Hepatocyte (in vitro differentiated cells): ENCODE results near the gene SNAPC5. TPM values are rescaled to one million over a fixed set of nuclear protein-coding genes. Genes with fewer than 3 reads are reported as not detected.
"Not testable (repeated sequence)": the region's sequence is repeated elsewhere in the genome, so short reads cannot be mapped to it uniquely, and the experiment has no call there.

ENCODE experiments used
- DNase-seq: peaks from one replicate; pipeline ENCODE4 v3.0.0-alpha.2; 2016; ENCODE audit warnings: low spot score
- H2AFZ ChIP-seq: fragments of 200-600 bp; sonication (generic); 2 replicates; pipeline ENCODE4 v1.6.0; 2016; ENCODE audit warnings: antibody characterized with exemption, mild to moderate bottlenecking
- H3K27ac ChIP-seq: fragments of 200-600 bp; sonication (generic); 2 replicates; pipeline ENCODE4 v1.5.1; 2016; ENCODE audit warnings: mild to moderate bottlenecking
- H3K27me3 ChIP-seq: fragments of 200-600 bp; sonication (generic); 2 replicates; pipeline ENCODE4 v1.6.1; 2016
- H3K36me3 ChIP-seq: fragments of 200-600 bp; sonication (generic); replicated peaks from 2 replicates; pipeline ENCODE4 v1.5.1; 2016; ENCODE audit warnings: low read depth; ENCODE audit not compliant: insufficient read depth
- H3K4me1 ChIP-seq: fragments of 200-600 bp; sonication (generic); 2 replicates; pipeline ENCODE4 v1.5.1; 2016; ENCODE audit warnings: mild to moderate bottlenecking, moderate library complexity; ENCODE audit not compliant: insufficient read depth
- H3K4me2 ChIP-seq: fragments of 200-600 bp; sonication (generic); 2 replicates; pipeline ENCODE4 v1.6.0; 2016
- H3K4me3 ChIP-seq: fragments of 200-600 bp; sonication (generic); 2 replicates; pipeline ENCODE4 v1.5.1; 2016; ENCODE audit warnings: mild to moderate bottlenecking
- H3K79me2 ChIP-seq: fragments of 200-600 bp; sonication (generic); 2 replicates; pipeline ENCODE4 v1.6.0; 2017; ENCODE audit warnings: mild to moderate bottlenecking
- H3K9me2 ChIP-seq: fragments of 200-600 bp; sonication (generic); replicated peaks from 2 replicates; pipeline ENCODE4 v1.6.0; 2017; ENCODE audit warnings: mild to moderate bottlenecking; ENCODE audit not compliant: insufficient read depth
- H3K9me3 ChIP-seq: fragments of 200-600 bp; sonication (generic); 2 replicates; pipeline ENCODE4 v1.5.1; 2016; ENCODE audit warnings: low read depth, mild to moderate bottlenecking
- H4K20me1 ChIP-seq: fragments of 200-600 bp; sonication (generic); 2 replicates; pipeline ENCODE4 v1.6.0; 2016; ENCODE audit warnings: mild to moderate bottlenecking; ENCODE audit not compliant: insufficient read depth, poor library complexity, severe bottlenecking
- EZH2 ChIP-seq: fragments of 200-600 bp; sonication (generic); IDR thresholded peaks from 2 replicates; pipeline ENCODE4 v1.6.1; 2016; ENCODE audit warnings: antibody characterized with exemption, mild to moderate bottlenecking, borderline replicate concordance
- EZH2phosphoT487 ChIP-seq: fragments of 200-600 bp; sonication (generic); IDR thresholded peaks from one replicate; pipeline ENCODE4 v1.6.1; 2018; ENCODE audit warnings: antibody characterized with exemption, mild to moderate bottlenecking, low read depth, moderate library complexity; ENCODE audit not compliant: unreplicated experiment, severe bottlenecking
- WGBS: methylation state at CpG from one replicate; pipeline ENCODE4 v1.1.6; 2016; ENCODE audit warnings: low lambda C conversion rate; ENCODE audit errors: missing lambda C conversion rate; 5-methylcytosine and 5-hydroxymethylcytosine counted together
- polyA plus RNA-seq: library from polyadenylated mRNA; unstranded; fragments of >200 nt; fragmentation: Nextera tagmentation; extraction: Ambion mirVana; gene quantifications from 2 replicates; pipeline ENCODE4 v1.2.1, GENCODE V29; 2016
- total RNA-seq: library from RNA; depleted of rRNA; stranded (reverse); fragments of >200 nt; gene quantifications from 2 replicates; pipeline ENCODE4 v1.2.3, GENCODE V29; 2014
- TF ChIP-seq, protein P1 (sequence below): fragments of 200-600 bp; sonication (generic); IDR thresholded peaks from 2 replicates; pipeline ENCODE4 v1.5.1; 2016; ENCODE audit warnings: antibody characterized with exemption, mild to moderate bottlenecking; ENCODE audit not compliant: poor library complexity

Gene SNAPC5
- total and polyA plus RNA-seq, 2 experiments from 2014 or later: 23.2 to 36.6 TPM

DNA sequence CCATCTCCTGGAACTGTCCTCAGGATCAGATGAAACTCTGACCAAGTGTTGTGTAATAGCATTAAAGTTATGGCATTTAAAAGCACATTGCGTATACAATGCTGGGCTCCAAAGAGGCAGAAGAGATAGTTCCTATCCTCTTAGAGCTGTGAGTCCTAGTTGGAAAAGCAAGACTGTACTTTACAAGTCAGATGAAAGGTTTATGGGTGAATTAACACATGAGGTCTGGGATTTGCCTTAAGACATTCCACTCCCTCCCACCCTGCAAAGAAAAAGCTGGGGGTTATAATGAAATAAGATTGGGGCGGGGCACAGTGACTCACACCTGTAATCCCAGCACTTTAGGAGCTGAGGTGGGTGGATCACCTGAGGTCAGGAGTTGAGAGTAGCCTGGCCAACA is 35.6 kb downstream of the SNAPC5 start:
- Histone ChIP-seq H3K4me2 (no peak overlapping the region), H3K27me3 (no peaks in the 10 kb centered on the region), H3K27ac (no peak overlapping the region), H3K4me3 (no peak overlapping the region), H2AFZ (no peak overlapping the region), H3K9me3 (no peaks in the 10 kb centered on the region), H3K79me2 (no peaks in the 10 kb centered on the region), H4K20me1 (no peaks in the 10 kb centered on the region), H3K36me3 (no peaks in the 10 kb centered on the region), H3K4me1 (no peaks in the 10 kb centered on the region), H3K9me2 (no peaks in the 10 kb centered on the region)
- no peak for DNase-seq
- TF ChIP-seq EZH2 (no peak), EZH2phosphoT487 (no peak)
- TF ChIP-seq, protein P1, sequence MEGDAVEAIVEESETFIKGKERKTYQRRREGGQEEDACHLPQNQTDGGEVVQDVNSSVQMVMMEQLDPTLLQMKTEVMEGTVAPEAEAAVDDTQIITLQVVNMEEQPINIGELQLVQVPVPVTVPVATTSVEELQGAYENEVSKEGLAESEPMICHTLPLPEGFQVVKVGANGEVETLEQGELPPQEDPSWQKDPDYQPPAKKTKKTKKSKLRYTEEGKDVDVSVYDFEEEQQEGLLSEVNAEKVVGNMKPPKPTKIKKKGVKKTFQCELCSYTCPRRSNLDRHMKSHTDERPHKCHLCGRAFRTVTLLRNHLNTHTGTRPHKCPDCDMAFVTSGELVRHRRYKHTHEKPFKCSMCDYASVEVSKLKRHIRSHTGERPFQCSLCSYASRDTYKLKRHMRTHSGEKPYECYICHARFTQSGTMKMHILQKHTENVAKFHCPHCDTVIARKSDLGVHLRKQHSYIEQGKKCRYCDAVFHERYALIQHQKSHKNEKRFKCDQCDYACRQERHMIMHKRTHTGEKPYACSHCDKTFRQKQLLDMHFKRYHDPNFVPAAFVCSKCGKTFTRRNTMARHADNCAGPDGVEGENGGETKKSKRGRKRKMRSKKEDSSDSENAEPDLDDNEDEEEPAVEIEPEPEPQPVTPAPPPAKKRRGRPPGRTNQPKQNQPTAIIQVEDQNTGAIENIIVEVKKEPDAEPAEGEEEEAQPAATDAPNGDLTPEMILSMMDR: no peak
- 88% methylated on average over 2 of the region's 2 CpGs for WGBS

DNA sequence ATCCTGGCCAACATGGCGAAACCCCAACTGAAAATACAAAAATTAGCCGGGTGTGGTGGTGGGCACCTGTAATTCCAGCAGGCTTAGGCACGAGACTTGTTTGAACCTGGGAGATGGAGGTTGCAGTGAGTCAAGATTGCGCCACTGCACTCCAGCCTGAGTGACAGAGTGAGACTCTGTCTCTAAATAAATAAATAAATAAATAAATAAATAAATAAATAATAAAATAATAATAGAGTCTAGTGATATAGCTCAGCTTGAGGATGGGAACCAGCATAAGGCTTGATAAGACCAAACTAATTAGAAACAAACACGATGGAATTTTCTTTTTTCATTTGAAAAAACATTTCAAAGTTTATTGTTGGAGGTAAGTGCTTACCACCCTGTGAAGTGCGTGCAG is 36.3 kb downstream of the SNAPC5 start:
- H3K79me2 ChIP-seq, DNase-seq, H3K27ac ChIP-seq, H3K9me3 ChIP-seq, H3K4me2 ChIP-seq, H4K20me1 ChIP-seq, H3K27me3 ChIP-seq, H3K36me3 ChIP-seq, H3K4me1 ChIP-seq, H3K9me2 ChIP-seq, H3K4me3 ChIP-seq, H2AFZ ChIP-seq: not testable (repeated sequence)
- WGBS: 98% methylated on average over 6 of the region's 6 CpGs

DNA sequence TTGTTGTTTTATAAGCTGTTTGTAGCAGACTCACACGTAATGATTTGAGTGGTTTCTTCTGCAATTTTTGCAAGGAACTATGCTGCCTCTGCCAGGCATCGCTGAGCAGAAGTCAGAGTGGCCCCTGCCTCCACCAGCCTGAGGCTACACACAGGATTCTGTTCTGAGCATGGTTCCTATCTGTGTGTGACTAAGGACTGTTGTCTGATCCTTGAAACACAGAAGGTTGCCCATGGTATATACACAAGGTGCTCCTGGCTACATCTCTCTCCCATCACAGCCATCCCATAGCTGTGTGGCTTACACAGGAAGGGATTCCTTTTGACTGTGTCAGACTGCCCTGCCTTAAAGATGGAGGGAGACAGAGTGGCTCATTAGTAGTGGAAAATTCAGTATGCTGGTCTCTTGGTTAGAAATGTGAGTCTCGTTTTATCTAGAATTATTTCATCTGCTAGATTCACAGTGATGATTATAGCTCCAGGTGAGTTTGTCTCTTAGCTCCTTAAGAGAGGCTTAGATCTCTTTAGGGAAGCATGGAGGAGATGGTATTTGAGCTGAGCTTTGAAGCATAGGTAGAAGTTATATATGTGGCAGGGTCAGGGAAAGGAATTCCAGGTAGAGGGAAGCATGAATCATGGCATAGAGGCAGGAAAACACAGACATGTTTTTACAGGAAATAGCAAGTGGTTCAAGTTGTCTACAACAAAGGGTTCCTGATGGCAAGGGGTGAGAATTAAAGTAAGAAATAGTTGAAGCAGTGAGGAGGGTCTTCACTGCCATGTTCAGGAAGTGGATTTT is 37.5 kb downstream of the SNAPC5 start:
- Histone ChIP-seq H3K4me1 (no peaks in the 10 kb centered on the region), H2AFZ (no peak overlapping the region), H3K27ac (no peak overlapping the region), H3K79me2 (no peaks in the 10 kb centered on the region), H3K9me2 (no peaks in the 10 kb centered on the region), H3K4me2 (no peak overlapping the region), H3K9me3 (no peaks in the 10 kb centered on the region), H4K20me1 (no peaks in the 10 kb centered on the region), H3K27me3 (no peaks in the 10 kb centered on the region), H3K4me3 (no peak overlapping the region), H3K36me3 (no peaks in the 10 kb centered on the region)
- DNase-seq: no peak
- WGBS: 79% methylated on average over 3 of the region's 3 CpGs
- TF ChIP-seq, protein P1: no peak
- TF ChIP-seq EZH2: no peak
- no peak for TF ChIP-seq EZH2phosphoT487

DNA sequence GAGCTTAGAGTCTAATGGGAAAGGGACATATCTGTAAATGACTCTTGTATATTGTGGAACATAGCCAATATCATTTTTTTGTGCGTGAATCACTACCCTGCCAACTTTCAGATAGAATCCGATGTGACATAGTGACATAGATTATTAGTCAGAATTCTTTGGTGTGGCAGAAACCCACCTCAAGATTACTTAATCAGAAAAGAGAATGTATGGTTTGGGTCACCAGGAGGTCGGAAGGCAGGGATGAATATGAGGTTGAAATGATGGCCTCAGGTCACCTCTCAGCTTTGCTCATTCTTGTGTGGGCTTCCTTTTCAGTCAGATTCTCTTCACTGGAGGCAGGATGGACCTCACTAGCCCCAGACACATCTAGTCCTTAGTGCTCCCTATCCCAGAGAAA is 41.4 kb downstream of the SNAPC5 start:
- WGBS: 93% methylated on average over 3 of the region's 3 CpGs
- no peaks in the 10 kb centered on the region for H3K36me3 ChIP-seq
- no peaks in the 10 kb centered on the region for H3K4me1 ChIP-seq
- TF ChIP-seq EZH2phosphoT487: no peak
- no peak for TF ChIP-seq EZH2
- no peaks in the 10 kb centered on the region for H3K9me2 ChIP-seq
- H3K27me3 ChIP-seq: no peaks in the 10 kb centered on the region
- no peak overlapping the region for H3K4me2 ChIP-seq
- H2AFZ ChIP-seq: no peak overlapping the region
- no peaks in the 10 kb centered on the region for H3K79me2 ChIP-seq
- DNase-seq: no peak
- no peak overlapping the region for H3K4me3 ChIP-seq
- H4K20me1 ChIP-seq: no peaks in the 10 kb centered on the region
- H3K27ac ChIP-seq: no peak overlapping the region
- no peaks in the 10 kb centered on the region for H3K9me3 ChIP-seq
